ENCODE measurements around the gene LMF1. TPM values are rescaled to one million over a fixed set of nuclear protein-coding genes. Genes with fewer than 3 reads are reported as not detected.

Gene LMF1
- total RNA-seq, 1 donor from 2014 or later = 16.0 TPM

- Mint-ChIP-seq H3K4me1 (peaks cover 9% of the 10 kb centered on the region), H3K36me3 (ENCODE audit: low read depth) (peaks cover 2% of the 10 kb centered on the region), H3K27me3 (ENCODE audit: low read depth) (no peaks in the 10 kb centered on the region), H3K4me3 (no peak overlapping the region), H3K9me3 (no peaks in the 10 kb centered on the region), H3K27ac (ENCODE audit: unreplicated experiment) (no peak overlapping the region)
- no peak for TF ChIP-seq CTCF (conservative IDR thresholded peaks at IDR 0.05)
- DNase-seq (ENCODE audit: low read depth, low spot score) = no peak
Measured at GRCh38 chr16:875182-876040, 95.4 kb downstream of the LMF1 start.

- TF ChIP-seq CTCF (conservative IDR thresholded peaks at IDR 0.05) = no peak
- Mint-ChIP-seq H3K4me1 (peaks cover 9% of the 10 kb centered on the region), H3K9me3 (no peaks in the 10 kb centered on the region), H3K4me3 (no peak overlapping the region), H3K36me3 (ENCODE audit: low read depth) (peaks cover 2% of the 10 kb centered on the region), H3K27me3 (ENCODE audit: low read depth) (no peaks in the 10 kb centered on the region), H3K27ac (ENCODE audit: unreplicated experiment) (no peak overlapping the region)
- DNase-seq (ENCODE audit: low read depth, low spot score) = no peak
Measured at GRCh38 chr16:874366-875181, 96.2 kb downstream of the LMF1 start.

- Mint-ChIP-seq H3K36me3 (ENCODE audit: low read depth) (peaks cover 2% of the 10 kb centered on the region), H3K4me3 (no peak overlapping the region), H3K27ac (ENCODE audit: unreplicated experiment) (no peak overlapping the region), H3K4me1 (peaks cover 9% of the 10 kb centered on the region), H3K27me3 (ENCODE audit: low read depth) (no peaks in the 10 kb centered on the region), H3K9me3 (no peaks in the 10 kb centered on the region)
- TF ChIP-seq CTCF (conservative IDR thresholded peaks at IDR 0.05) = no peak
- no peak for DNase-seq (ENCODE audit: low read depth, low spot score)
Measured at GRCh38 chr16:873889-874288, 96.9 kb downstream of the LMF1 start.

- Mint-ChIP-seq H3K9me3 (no peaks in the 10 kb centered on the region), H3K27me3 (ENCODE audit: low read depth) (no peaks in the 10 kb centered on the region), H3K27ac (ENCODE audit: unreplicated experiment) (no peak overlapping the region), H3K4me1 (peaks cover 9% of the 10 kb centered on the region), H3K36me3 (ENCODE audit: low read depth) (peaks cover 2% of the 10 kb centered on the region), H3K4me3 (no peak overlapping the region)
- no peak for DNase-seq (ENCODE audit: low read depth, low spot score)
- TF ChIP-seq CTCF (conservative IDR thresholded peaks at IDR 0.05) = no peak
Measured at GRCh38 chr16:873243-873661, 97.5 kb downstream of the LMF1 start.

- H3K36me3 Mint-ChIP-seq (ENCODE audit: low read depth) = peaks cover 2% of the 10 kb centered on the region
- H3K4me1 Mint-ChIP-seq = peaks cover 5% of the 10 kb centered on the region
Measured at GRCh38 chr16:872436-873242, 98.1 kb downstream of the LMF1 start.

More at GRCh38 chr16:872436-873242, 98.1 kb downstream of the LMF1 start:
- Mint-ChIP-seq H3K9me3 (no peaks in the 10 kb centered on the region), H3K27me3 (ENCODE audit: low read depth) (no peaks in the 10 kb centered on the region), H3K27ac (ENCODE audit: unreplicated experiment) (peak overlapping the region; percentile 35), H3K4me3 (no peak overlapping the region)
- DNase-seq (ENCODE audit: low read depth, low spot score) = no peak
- TF ChIP-seq CTCF (conservative IDR thresholded peaks at IDR 0.05) = no peak
